OCI-LY3 (cell line): ENCODE measurements around the gene TMEM132C.

Experiments
- H2AFZ ChIP-seq: fragments of 200-600, 300-600 bp; shearing (Covaris generic); 2 replicates; pipeline ENCODE4 v1.6.0; 2014; ENCODE audit warnings: antibody characterized with exemption, low read depth, low read length
- H3K27ac ChIP-seq: fragments of 200-600, 300-600 bp; sonication (generic); 2 replicates; pipeline ENCODE4 v1.5.1; 2014; ENCODE audit warnings: mild to moderate bottlenecking, low read length, moderate library complexity, mixed read lengths
- H3K27me3 ChIP-seq: fragments of 200-600, 300-600 bp; sonication (generic); 2 replicates; pipeline ENCODE4 v1.6.1; 2014; ENCODE audit warnings: low read depth, low read length, mixed read lengths
- H3K36me3 ChIP-seq: fragments of 200-600, 300-600 bp; sonication (generic); replicated peaks from 2 replicates; pipeline ENCODE3; 2014; ENCODE audit warnings: low read depth, low read length, mixed read lengths
- H3K4me1 ChIP-seq: fragments of 300-600, 200-600 bp; sonication (generic); 2 replicates; pipeline ENCODE4 v1.6.1; 2014; ENCODE audit warnings: low read length, mixed read lengths
- H3K4me2 ChIP-seq: fragments of 200-600, 300-600 bp; sonication (generic); 2 replicates; pipeline ENCODE4 v1.6.1; 2014; ENCODE audit warnings: low read length, mixed read lengths
- H3K4me3 ChIP-seq: fragments of 300-600, 200-600 bp; sonication (generic); 2 replicates; pipeline ENCODE4 v1.5.1; 2014; ENCODE audit warnings: antibody characterized with exemption, mild to moderate bottlenecking, low read length, moderate library complexity
- H3K79me2 ChIP-seq: fragments of 300-600, 200-600 bp; shearing (Covaris generic); 2 replicates; pipeline ENCODE4 v1.6.1; 2014; ENCODE audit warnings: mild to moderate bottlenecking, low read length, mixed read lengths
- H3K9ac ChIP-seq: fragments of 300-600, 200-600 bp; shearing (Covaris generic); 2 replicates; pipeline ENCODE4 v1.6.0; 2014; ENCODE audit warnings: mild to moderate bottlenecking, low read length, moderate library complexity
- H3K9me3 ChIP-seq: fragments of 200-600, 300-600 bp; shearing (Covaris generic); 2 replicates; pipeline ENCODE4 v1.6.1; 2014; ENCODE audit warnings: low read length, mixed read lengths; ENCODE audit not compliant: insufficient read depth
- H4K20me1 ChIP-seq: fragments of 200-600, 300-600 bp; sonication (generic); 2 replicates; pipeline ENCODE4 v1.6.1; 2016; ENCODE audit warnings: low read length, mixed read lengths; ENCODE audit not compliant: insufficient read depth
- CTCF ChIP-seq: fragments of 200-600, 300-600 bp; sonication (generic); IDR thresholded peaks from 2 replicates; pipeline ENCODE4 v1.5.1; 2014; ENCODE audit warnings: antibody characterized with exemption, low read length, low read depth
- EZH2phosphoT487 ChIP-seq: fragments of 200-600 bp; shearing (Covaris generic); IDR thresholded peaks from 2 replicates; pipeline ENCODE4 v1.6.1; 2018; ENCODE audit warnings: antibody characterized with exemption, mixed run types, low read depth

Gene TMEM132C

GRCh38 chr12:128445415-128446127 is 178.6 kb downstream of the TMEM132C start:
- Histone ChIP-seq H3K36me3 (no peaks in the 10 kb centered on the region), H3K4me1 (no peaks in the 10 kb centered on the region), H3K27me3 (peaks cover 21% of the 10 kb centered on the region), H3K9me3 (no peaks in the 10 kb centered on the region), H3K27ac (no peak overlapping the region), H2AFZ (no peak overlapping the region), H4K20me1 (no peaks in the 10 kb centered on the region), H3K9ac (no peak overlapping the region), H3K79me2 (no peaks in the 10 kb centered on the region), H3K4me2 (no peak overlapping the region), H3K4me3 (no peak overlapping the region)
- TF ChIP-seq CTCF (no peak), EZH2phosphoT487 (no peak)

- Histone ChIP-seq H3K27me3 (peaks cover 25% of the 10 kb centered on the region), H3K27ac (no peak overlapping the region), H4K20me1 (no peaks in the 10 kb centered on the region), H3K36me3 (no peaks in the 10 kb centered on the region), H3K9ac (no peak overlapping the region), H3K9me3 (no peaks in the 10 kb centered on the region), H3K4me2 (no peak overlapping the region), H2AFZ (no peak overlapping the region), H3K79me2 (no peaks in the 10 kb centered on the region), H3K4me3 (no peak overlapping the region), H3K4me1 (no peaks in the 10 kb centered on the region)
- TF ChIP-seq EZH2phosphoT487 = no peak
- no peak for TF ChIP-seq CTCF
Measured at GRCh38 chr12:128449146-128449894, 182.3 kb downstream of the TMEM132C start.

- H3K27ac ChIP-seq = no peak overlapping the region
- no peak overlapping the region for H3K9ac ChIP-seq
- H3K4me3 ChIP-seq = no peak overlapping the region
- no peaks in the 10 kb centered on the region for H3K9me3 ChIP-seq
- no peak overlapping the region for H3K4me2 ChIP-seq
- H4K20me1 ChIP-seq = no peaks in the 10 kb centered on the region
- no peaks in the 10 kb centered on the region for H3K79me2 ChIP-seq
- no peak for TF ChIP-seq EZH2phosphoT487
- TF ChIP-seq CTCF = no peak
- H2AFZ ChIP-seq = no peak overlapping the region
- peaks cover 18% of the 10 kb centered on the region; the same call in 1 of the 2 replicates for H3K27me3 ChIP-seq
- no peaks in the 10 kb centered on the region for H3K4me1 ChIP-seq
- H3K36me3 ChIP-seq = no peaks in the 10 kb centered on the region
Measured at GRCh38 chr12:128450810-128451209, 183.8 kb downstream of the TMEM132C start.

- no peak overlapping the region for H3K27ac ChIP-seq
- no peaks in the 10 kb centered on the region for H3K36me3 ChIP-seq
- peaks cover 16% of the 10 kb centered on the region; the same call in 1 of the 2 replicates for H3K27me3 ChIP-seq
- no peaks in the 10 kb centered on the region for H3K9me3 ChIP-seq
- no peak overlapping the region for H3K4me2 ChIP-seq
- TF ChIP-seq EZH2phosphoT487 (no peak), CTCF (no peak)
- no peak overlapping the region for H3K4me3 ChIP-seq
- no peaks in the 10 kb centered on the region for H4K20me1 ChIP-seq
- no peaks in the 10 kb centered on the region for H3K79me2 ChIP-seq
- no peaks in the 10 kb centered on the region for H3K4me1 ChIP-seq
- no peak overlapping the region for H2AFZ ChIP-seq
- H3K9ac ChIP-seq = no peak overlapping the region
Measured at GRCh38 chr12:128455851-128456250, 188.9 kb downstream of the TMEM132C start.
